GM21825 (cell line): ENCODE data around the gene ANKRD16.
A peak's percentile ranks its signal among the peaks of the same experiment; 100 is the strongest.
"Not testable (repeated sequence)": the region's sequence is repeated elsewhere in the genome, so short reads cannot be mapped to it uniquely, and the experiment has no call there.

Source experiments
- ATAC-seq: cut with Tn5 transposase; IDR thresholded peaks from one replicate; pipeline ENCODE4 v1.9.1; 2021; ENCODE audit warnings: mild to moderate bottlenecking, moderate library complexity; ENCODE audit not compliant: unreplicated experiment

The ANKRD16 gene

GRCh38 chr10:5889624-5890451, at the start of gene ANKRD16, which contains the start of gene FBH1:
Gene ANKRD16, minus strand, starts transcription at chr10:5889893. Its CDS starts 539 bp downstream, at chr10:5889354.
Gene FBH1, plus strand, starts transcription at chr10:5890243. Its CDS starts 103 bp downstream, at chr10:5890346.
- ATAC-seq = peak; percentile 88

GRCh38 chr10:5938291-5938690, 48.6 kb upstream of the ANKRD16 start:
- ATAC-seq = no peak

- ATAC-seq = no peak
These were observed 47.3 kb upstream of the ANKRD16 start for GRCh38 chr10:5937016-5937415.

- no peak for ATAC-seq
These were observed 45.9 kb upstream of the ANKRD16 start for GRCh38 chr10:5935628-5936027.

- ATAC-seq = no peak
These were observed 44.3 kb upstream of the ANKRD16 start for GRCh38 chr10:5933909-5934546.

DNA sequence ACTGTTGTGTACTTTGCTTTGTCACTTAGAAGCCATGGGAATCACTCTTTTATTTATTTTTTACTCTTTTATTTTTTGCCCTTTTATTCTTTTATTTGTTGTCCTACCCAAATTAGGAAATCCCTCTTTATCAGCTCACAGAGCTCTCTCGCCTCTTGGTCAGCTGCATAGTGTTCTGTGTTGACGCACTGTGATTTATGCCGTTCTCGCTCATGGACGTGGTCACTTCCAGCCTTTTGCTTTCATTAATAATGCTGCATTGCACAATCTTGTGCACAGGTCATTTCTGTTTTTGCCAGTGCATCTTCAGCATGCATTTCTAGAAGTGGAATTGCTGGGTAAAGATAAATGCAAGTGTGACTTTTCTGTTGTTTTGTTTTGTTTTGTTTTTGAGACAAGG, 42.7 kb upstream of the ANKRD16 start:
- ATAC-seq = no peak

- ATAC-seq = no peak
These were observed 40.6 kb upstream of the ANKRD16 start for GRCh38 chr10:5930272-5930671.

DNA sequence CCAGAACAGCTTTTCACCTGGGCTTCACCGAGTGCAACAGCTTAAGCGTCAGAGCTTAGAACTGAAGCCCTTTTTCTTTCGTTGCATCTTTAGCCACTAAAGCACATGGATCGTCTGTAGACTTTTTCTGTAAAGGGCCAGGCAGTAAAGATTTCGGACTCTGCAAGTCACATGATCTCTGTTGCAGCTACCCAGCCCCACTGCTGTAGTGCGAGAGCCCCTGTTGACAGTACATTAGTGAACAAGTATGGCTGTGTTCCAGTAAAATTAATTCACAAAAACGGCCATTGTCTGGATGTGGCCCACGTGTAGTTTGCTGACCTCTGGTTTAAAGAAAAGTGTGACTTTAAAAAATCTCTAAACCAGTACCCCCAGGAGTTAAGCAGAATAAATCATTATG, 39.7 kb upstream of the ANKRD16 start:
- no peak for ATAC-seq

GRCh38 chr10:5927306-5927705, 37.6 kb upstream of the ANKRD16 start:
- ATAC-seq = no peak

GRCh38 chr10:5924889-5925288, 35.2 kb upstream of the ANKRD16 start:
- ATAC-seq = no peak

DNA sequence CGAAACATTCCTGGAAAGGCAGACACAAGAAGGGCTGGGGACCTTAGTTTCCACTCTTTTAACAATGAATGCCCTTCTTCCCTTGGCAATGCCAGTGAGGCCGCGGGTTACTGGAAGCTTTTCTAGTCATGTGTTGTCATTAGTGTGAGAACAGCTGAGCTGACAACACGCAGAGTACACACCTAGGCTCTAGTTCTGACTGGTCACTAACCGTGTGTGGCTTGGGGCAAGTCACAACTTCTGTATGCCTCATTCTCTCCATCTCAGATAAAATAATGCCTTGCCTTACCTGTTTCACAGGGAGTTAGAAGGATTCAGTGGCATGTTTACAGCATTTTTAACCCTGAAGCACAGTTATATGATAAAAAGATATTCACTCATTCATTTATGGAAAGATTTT, 32.1 kb upstream of the ANKRD16 start:
- no peak for ATAC-seq

GRCh38 chr10:5919568-5919967, 29.9 kb upstream of the ANKRD16 start:
- no peak for ATAC-seq

DNA sequence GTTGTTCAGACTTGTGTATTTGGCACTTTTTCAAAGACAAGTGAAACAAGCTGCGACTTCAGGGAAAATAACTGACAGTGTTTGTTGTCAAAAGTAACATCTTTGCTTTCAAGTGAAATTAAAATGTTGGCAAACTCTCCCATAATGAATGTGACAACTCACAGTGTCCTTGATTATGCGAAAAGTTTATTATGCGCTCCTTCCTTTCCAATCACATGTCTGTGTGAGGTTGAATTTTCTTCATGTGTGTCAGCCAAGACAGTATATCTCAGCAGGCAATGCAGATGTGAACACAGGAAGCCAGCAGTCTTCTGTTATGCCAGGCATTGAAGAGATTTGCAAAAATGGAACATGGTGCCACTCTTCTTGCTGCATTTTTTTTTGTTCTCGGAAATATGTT, 29.1 kb upstream of the ANKRD16 start:
- no peak for ATAC-seq

DNA sequence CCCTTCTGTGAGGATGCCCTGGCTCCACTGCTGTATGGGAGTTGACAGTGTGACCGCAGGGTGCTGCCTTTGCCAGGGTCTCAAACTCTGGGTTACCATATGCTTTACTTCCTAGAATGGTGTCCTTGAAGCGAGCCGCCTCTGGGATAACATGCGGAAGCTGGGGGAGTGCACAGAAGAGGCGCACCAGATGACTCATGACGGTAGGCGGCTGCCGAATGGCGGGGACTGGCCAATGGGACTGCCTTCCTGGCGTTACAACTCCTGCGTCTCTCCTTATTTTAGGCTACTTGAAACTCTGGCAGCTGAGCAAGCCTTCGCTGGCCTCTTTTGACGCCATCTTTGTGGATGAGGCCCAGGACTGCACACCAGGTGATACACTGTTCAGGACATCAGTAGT, 27.6 kb upstream of the ANKRD16 start:
- no peak for ATAC-seq

GRCh38 chr10:5915451-5915850, 25.8 kb upstream of the ANKRD16 start:
- no peak for ATAC-seq

DNA sequence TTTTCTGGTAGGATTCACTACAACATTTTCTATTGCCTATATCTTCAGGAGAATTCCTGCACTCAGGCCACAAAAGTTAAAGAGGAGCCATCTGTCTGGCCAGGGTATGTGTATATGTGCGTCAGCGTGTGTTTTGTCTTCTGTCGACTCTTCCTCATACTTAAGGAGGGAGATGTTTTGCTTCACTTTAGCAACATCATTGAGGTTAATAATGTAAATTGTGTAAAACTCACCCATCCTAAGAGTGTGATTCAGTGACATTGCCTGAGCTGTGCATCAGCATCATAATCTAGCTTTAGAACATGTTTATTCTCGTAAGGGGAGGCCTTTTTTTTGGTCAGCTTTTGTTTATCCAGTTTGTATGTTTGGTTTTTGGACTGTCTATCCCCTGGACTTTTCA, 24.0 kb upstream of the ANKRD16 start:
- no peak for ATAC-seq

GRCh38 chr10:5911670-5912069, 22.0 kb upstream of the ANKRD16 start:
- ATAC-seq = no peak

GRCh38 chr10:5910323-5911100, 20.8 kb upstream of the ANKRD16 start:
- ATAC-seq = no peak

- ATAC-seq = not testable (repeated sequence)
These were observed 19.0 kb upstream of the ANKRD16 start for GRCh38 chr10:5908676-5909075.

DNA sequence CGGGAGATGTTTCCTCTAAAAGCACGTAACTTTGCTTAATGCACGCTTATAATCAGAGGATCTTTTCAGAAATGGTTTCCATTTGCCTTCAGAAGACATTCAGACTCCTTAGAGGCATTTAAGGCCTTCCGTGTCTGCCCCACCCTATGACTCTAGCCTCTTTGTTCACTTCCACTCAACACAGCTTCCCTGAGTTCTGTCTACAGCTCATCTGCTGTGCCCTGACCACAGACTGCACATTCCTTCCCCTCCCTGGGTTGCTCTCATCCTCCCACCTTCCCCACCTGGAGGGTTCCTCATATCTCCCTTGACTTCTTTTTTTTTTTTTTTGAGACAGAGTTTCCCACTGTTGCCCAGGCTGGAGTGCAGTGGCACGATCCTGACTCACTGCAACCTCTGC, 17.0 kb upstream of the ANKRD16 start:
- no peak for ATAC-seq

- no peak for ATAC-seq
These were observed 16.3 kb upstream of the ANKRD16 start for GRCh38 chr10:5905854-5906507.
